Brain microvascular endothelial cell (primary cell): ENCODE measurements around the gene AGBL1.

Experiments
- DNase-seq: peaks from one replicate; pipeline ENCODE4 v3.0.0-alpha.2; 2020
- H3K27ac ChIP-seq: fragments of 250-450 bp; sonication (Bioruptor Pico); 2 replicates; pipeline ENCODE4 v1.5.1; 2020; ENCODE audit warnings: mild to moderate bottlenecking, moderate library complexity
- H3K27me3 ChIP-seq: fragments of 250-450 bp; sonication (Bioruptor Pico); replicated peaks from 2 replicates; pipeline ENCODE4 v1.5.1; 2020; ENCODE audit warnings: mild to moderate bottlenecking
- H3K36me3 ChIP-seq: fragments of 250-450 bp; sonication (Bioruptor Pico); replicated peaks from 2 replicates; pipeline ENCODE4 v1.5.1; 2020; ENCODE audit warnings: mild to moderate bottlenecking
- H3K4me3 ChIP-seq: 2 replicates; pipeline ENCODE4 v1.5.1; 2011; ENCODE audit warnings: low read depth, mild to moderate bottlenecking, control low read depth, low read length, moderate library complexity
- CTCF ChIP-seq: IDR thresholded peaks from 2 replicates; pipeline ENCODE4 v1.5.1; 2011; ENCODE audit warnings: low read depth, mild to moderate bottlenecking, moderate library complexity, low read length, control low read depth, inconsistent platforms; ENCODE audit errors: missing control alignments
- in situ Hi-C: cut with HindIII; loops from 2 replicates; pipeline ENCODE4 v1.10.0; 2017; ENCODE audit warnings: low sequenced_read_pairs, low pct_ligation_motif_present

The AGBL1 gene

GRCh38 chr15:86916671-86917360, 837.1 kb downstream of the AGBL1 start:
- Histone ChIP-seq H3K27me3 (no peaks in the 10 kb centered on the region), H3K27ac (no peak overlapping the region), H3K36me3 (no peaks in the 10 kb centered on the region), H3K4me3 (no peak overlapping the region)
- TF ChIP-seq CTCF = no peak
- in situ Hi-C loops = no loop called here
- no peak for DNase-seq

- no peaks in the 10 kb centered on the region for H3K36me3 ChIP-seq
- no peak for DNase-seq
- TF ChIP-seq CTCF = no peak
- no peak overlapping the region for H3K4me3 ChIP-seq
- no peak overlapping the region for H3K27ac ChIP-seq
- in situ Hi-C loops = no loop called here
- H3K27me3 ChIP-seq = no peaks in the 10 kb centered on the region
These were observed 837.6 kb downstream of the AGBL1 start for GRCh38 chr15:86917361-86917671.

GRCh38 chr15:86919581-86919980, 839.9 kb downstream of the AGBL1 start:
- in situ Hi-C loops = no loop called here
- H3K4me3 ChIP-seq = no peak overlapping the region
- DNase-seq = no peak

GRCh38 chr15:86929461-86929860, 849.8 kb downstream of the AGBL1 start:
- in situ Hi-C loops = no loop called here
- no peaks in the 10 kb centered on the region for H3K36me3 ChIP-seq
- no peaks in the 10 kb centered on the region for H3K27me3 ChIP-seq
- no peak for DNase-seq
- no peak overlapping the region for H3K27ac ChIP-seq
- no peak for TF ChIP-seq CTCF
- no peak overlapping the region for H3K4me3 ChIP-seq

More at GRCh38 chr15:86919581-86919980, 839.9 kb downstream of the AGBL1 start:
- Histone ChIP-seq H3K36me3 (no peaks in the 10 kb centered on the region), H3K27me3 (no peaks in the 10 kb centered on the region), H3K27ac (no peak overlapping the region)
- TF ChIP-seq CTCF = no peak

GRCh38 chr15:86932456-86932855, 852.8 kb downstream of the AGBL1 start:
- H3K27ac ChIP-seq = no peak overlapping the region
- no peaks in the 10 kb centered on the region for H3K36me3 ChIP-seq
- H3K27me3 ChIP-seq = no peaks in the 10 kb centered on the region
- DNase-seq = no peak
- TF ChIP-seq CTCF = no peak
- H3K4me3 ChIP-seq = no peak overlapping the region
- in situ Hi-C loops = no loop called here

GRCh38 chr15:86935841-86936240, 856.2 kb downstream of the AGBL1 start:
- in situ Hi-C loops = no loop called here
- DNase-seq = no peak
- H3K36me3 ChIP-seq = no peaks in the 10 kb centered on the region
- no peak for TF ChIP-seq CTCF
- no peak overlapping the region for H3K4me3 ChIP-seq
- no peaks in the 10 kb centered on the region for H3K27me3 ChIP-seq
- H3K27ac ChIP-seq = no peak overlapping the region
